Natural killer cell (primary cell): ENCODE results near the gene SRSF12. TPM values are rescaled to one million over a fixed set of nuclear protein-coding genes. Genes with fewer than 3 reads are reported as not detected.

Experiments
- ATAC-seq, 3 donors: fragments of 150-1000 bp in 2 of 3; fragments of 200-7000 bp in 1 of 3; cut with Tn5 transposase; 1 replicate in 1 of 3; 2 replicates in 2 of 3; pipeline ENCODE4 v1.10.0; 2021; ENCODE audit warnings: mild to moderate bottlenecking in 2 of 3, moderate library complexity in 2 of 3
- DNase-seq, 2 donors: peaks; one replicate each; pipeline versions ENCODE4 v3.0.0 to v3.0.0-alpha.2; 2013 to 2021; ENCODE audit warnings: mixed read lengths in 1 of 2
- H3K27ac ChIP-seq: one replicate; pipeline ENCODE4 v1.5.1; 2013; ENCODE audit warnings: mild to moderate bottlenecking, low read length
- H3K27me3 ChIP-seq: one replicate; pipeline ENCODE4 v1.6.1; 2013; ENCODE audit warnings: low read length; ENCODE audit not compliant: control insufficient read depth, insufficient read depth
- H3K36me3 ChIP-seq: one replicate; pipeline ENCODE4 v1.6.1; 2013; ENCODE audit warnings: low read length; ENCODE audit not compliant: control insufficient read depth, insufficient read depth
- H3K4me1 ChIP-seq: one replicate; pipeline ENCODE4 v1.6.1; 2013; ENCODE audit warnings: low read length; ENCODE audit not compliant: control insufficient read depth, insufficient read depth
- H3K4me3 ChIP-seq: one replicate; pipeline ENCODE4 v1.5.1; 2013; ENCODE audit warnings: low read length
- H3K9me3 ChIP-seq: one replicate; pipeline ENCODE4 v1.6.1; 2013; ENCODE audit warnings: low read length; ENCODE audit not compliant: control insufficient read depth, insufficient read depth
- H3K27ac Mint-ChIP-seq, 2 donors: one replicate each; pipeline ENCODE4 v1.8.0; 2022; ENCODE audit warnings: mild to moderate bottlenecking in 2 of 2, mixed read lengths in 2 of 2, moderate library complexity in 1 of 2
- H3K27me3 Mint-ChIP-seq, 2 donors: one replicate each; pipeline ENCODE4 v1.8.0; 2022; ENCODE audit warnings: low read depth in 2 of 2, mixed read lengths in 2 of 2
- H3K36me3 Mint-ChIP-seq: one replicate; pipeline ENCODE4 v1.8.0; 2022; ENCODE audit warnings: mixed read lengths
- H3K4me1 Mint-ChIP-seq, 2 donors: one replicate each; pipeline ENCODE4 v1.8.0; 2022; ENCODE audit warnings: mixed read lengths in 2 of 2
- H3K4me3 Mint-ChIP-seq: one replicate; pipeline ENCODE4 v1.8.0; 2022; ENCODE audit warnings: mild to moderate bottlenecking, moderate library complexity, mixed read lengths
- H3K9me3 Mint-ChIP-seq, 2 donors: one replicate each; pipeline ENCODE4 v1.8.0; 2022; ENCODE audit warnings: mixed read lengths in 2 of 2
- WGBS: methylation state at CpG from one replicate; pipeline ENCODE4 v1.1.7; 2013; ENCODE audit warnings: missing lambda C conversion rate; ENCODE audit not compliant: insufficient coverage; 5-methylcytosine and 5-hydroxymethylcytosine counted together
- intact Hi-C: fragments of 100-400 bp; cut with micrococcal nuclease; formaldehyde crosslinking; loops from one replicate; pipeline ENCODE4 v1.14.2; 2022
- total RNA-seq, 4 donors: library from RNA; stranded (reverse); fragments of 120-200 nt in 1 of 4; gene quantifications; one replicate each; pipeline versions ENCODE4 v1.2.3 to v1.2.4, GENCODE V29; 2013 to 2022
- TF ChIP-seq, protein P1 (sequence below): fragments of 200-600 bp; IDR thresholded peaks from one replicate; pipeline ENCODE4 v1.8.0; 2022; ENCODE audit warnings: antibody characterized with exemption

The SRSF12 gene
- total RNA-seq, 3 donors from 2014 or later (not counting 1 experiment from before 2014, with no cell fraction given): 0.07 to 0.45 (median 0.45) TPM

DNA sequence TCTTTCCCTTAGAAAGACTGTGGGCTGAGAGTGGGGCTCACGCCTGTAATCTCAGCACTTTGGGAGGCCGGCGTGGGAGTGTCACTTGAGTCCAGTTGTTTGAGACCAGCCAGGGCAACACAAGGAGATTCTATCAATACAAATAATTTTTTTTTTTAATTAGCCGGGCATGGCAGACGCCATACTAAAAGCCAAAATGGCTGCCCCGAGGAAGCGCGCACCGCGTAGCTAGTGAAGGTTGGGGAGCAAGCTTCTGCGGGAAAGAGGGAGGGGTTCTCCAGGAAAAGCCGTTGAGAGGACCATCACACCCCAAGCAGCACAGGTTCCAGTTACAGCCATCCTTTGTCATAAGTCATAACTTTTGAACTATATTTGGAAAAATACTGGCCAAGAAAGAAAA, 58.6 kb downstream of the SRSF12 start:
- DNase-seq (no peak), ATAC-seq (no peak)
- WGBS: 99% methylated on average over 12 of the region's 12 CpGs
- intact Hi-C loops: no loop called here
- Histone ChIP-seq H3K4me3 (no peak overlapping the region), H3K36me3 (no peaks in the 10 kb centered on the region), H3K27ac (no peak overlapping the region), H3K27me3 (no peaks in the 10 kb centered on the region), H3K4me1 (no peaks in the 10 kb centered on the region), H3K9me3 (no peaks in the 10 kb centered on the region)
- TF ChIP-seq, protein P1, sequence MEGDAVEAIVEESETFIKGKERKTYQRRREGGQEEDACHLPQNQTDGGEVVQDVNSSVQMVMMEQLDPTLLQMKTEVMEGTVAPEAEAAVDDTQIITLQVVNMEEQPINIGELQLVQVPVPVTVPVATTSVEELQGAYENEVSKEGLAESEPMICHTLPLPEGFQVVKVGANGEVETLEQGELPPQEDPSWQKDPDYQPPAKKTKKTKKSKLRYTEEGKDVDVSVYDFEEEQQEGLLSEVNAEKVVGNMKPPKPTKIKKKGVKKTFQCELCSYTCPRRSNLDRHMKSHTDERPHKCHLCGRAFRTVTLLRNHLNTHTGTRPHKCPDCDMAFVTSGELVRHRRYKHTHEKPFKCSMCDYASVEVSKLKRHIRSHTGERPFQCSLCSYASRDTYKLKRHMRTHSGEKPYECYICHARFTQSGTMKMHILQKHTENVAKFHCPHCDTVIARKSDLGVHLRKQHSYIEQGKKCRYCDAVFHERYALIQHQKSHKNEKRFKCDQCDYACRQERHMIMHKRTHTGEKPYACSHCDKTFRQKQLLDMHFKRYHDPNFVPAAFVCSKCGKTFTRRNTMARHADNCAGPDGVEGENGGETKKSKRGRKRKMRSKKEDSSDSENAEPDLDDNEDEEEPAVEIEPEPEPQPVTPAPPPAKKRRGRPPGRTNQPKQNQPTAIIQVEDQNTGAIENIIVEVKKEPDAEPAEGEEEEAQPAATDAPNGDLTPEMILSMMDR: no peak
- peaks cover 0 to 6% of the 10 kb centered on the region in 2 donors for H3K27me3 Mint-ChIP-seq
- no peak overlapping the region for H3K27ac Mint-ChIP-seq
- H3K9me3 Mint-ChIP-seq: no peaks in the 10 kb centered on the region
- no peak overlapping the region for H3K4me3 Mint-ChIP-seq
- H3K4me1 Mint-ChIP-seq: no peaks in the 10 kb centered on the region
- no peaks in the 10 kb centered on the region for H3K36me3 Mint-ChIP-seq

DNA sequence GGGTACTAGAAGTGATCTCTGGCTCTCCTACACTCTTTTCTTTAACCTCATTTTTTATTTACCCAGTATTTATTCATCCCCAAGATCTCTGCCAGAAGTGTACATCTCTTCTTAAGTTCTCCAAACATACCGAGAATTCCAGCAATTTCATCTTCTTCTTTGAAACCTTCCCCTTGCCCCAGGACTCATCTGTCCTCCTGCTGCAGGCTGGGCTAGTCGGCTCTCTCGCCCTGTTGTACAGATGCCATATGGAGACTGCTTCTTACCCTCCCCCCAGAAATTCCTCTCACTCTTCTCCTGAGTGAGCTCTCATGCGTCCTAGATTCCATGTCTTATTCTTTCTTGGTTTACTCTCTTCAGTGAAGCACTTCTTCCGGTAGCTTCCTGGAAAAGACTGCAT, 59.2 kb downstream of the SRSF12 start:
- no peaks in the 10 kb centered on the region for H3K36me3 ChIP-seq
- Mint-ChIP-seq H3K4me1 (no peaks in the 10 kb centered on the region), H3K4me3 (no peak overlapping the region), H3K27me3 (peaks cover 0 to 6% of the 10 kb centered on the region in 2 donors), H3K27ac (no peak overlapping the region), H3K9me3 (no peaks in the 10 kb centered on the region), H3K36me3 (no peaks in the 10 kb centered on the region)
- no peak overlapping the region for H3K4me3 ChIP-seq
- 94% methylated on average over 5 of the region's 5 CpGs for WGBS
- H3K27me3 ChIP-seq: no peaks in the 10 kb centered on the region
- ATAC-seq: no peak
- intact Hi-C loops: no loop called here
- TF ChIP-seq, protein P1: no peak
- H3K9me3 ChIP-seq: no peaks in the 10 kb centered on the region
- no peak overlapping the region for H3K27ac ChIP-seq
- no peaks in the 10 kb centered on the region for H3K4me1 ChIP-seq
- no peak for DNase-seq

DNA sequence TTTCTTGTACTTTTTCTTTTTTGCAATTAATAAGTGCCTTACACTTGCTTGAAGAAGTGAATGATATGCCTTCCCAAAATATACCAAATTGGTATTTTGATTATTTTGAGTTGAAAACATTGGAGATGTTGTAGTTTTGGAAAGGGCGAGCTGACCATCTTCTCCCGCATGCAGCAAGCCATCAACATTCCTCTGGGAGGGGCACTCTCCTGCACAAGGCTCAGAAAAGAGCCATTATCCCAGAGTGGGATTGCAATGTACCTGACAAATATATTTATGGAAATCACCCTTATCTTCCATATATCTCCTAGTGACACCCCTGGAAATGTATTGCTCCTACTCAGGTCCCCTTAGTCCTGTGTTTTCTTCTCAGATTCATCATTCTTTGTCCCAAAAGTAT, 60.1 kb downstream of the SRSF12 start:
- intact Hi-C loops: no loop called here
- Histone ChIP-seq H3K4me1 (no peaks in the 10 kb centered on the region), H3K9me3 (no peaks in the 10 kb centered on the region), H3K27ac (no peak overlapping the region), H3K4me3 (no peak overlapping the region), H3K36me3 (no peaks in the 10 kb centered on the region), H3K27me3 (no peaks in the 10 kb centered on the region)
- H3K27me3 Mint-ChIP-seq: peaks cover 0 to 6% of the 10 kb centered on the region in 2 donors
- H3K9me3 Mint-ChIP-seq: no peaks in the 10 kb centered on the region
- no peaks in the 10 kb centered on the region for H3K4me1 Mint-ChIP-seq
- DNase-seq (no peak), ATAC-seq (no peak)
- no peak overlapping the region for H3K4me3 Mint-ChIP-seq
- H3K36me3 Mint-ChIP-seq: no peaks in the 10 kb centered on the region
- WGBS: 96% methylated on average over 2 of the region's 2 CpGs
- H3K27ac Mint-ChIP-seq: no peak overlapping the region
- TF ChIP-seq, protein P1: no peak

DNA sequence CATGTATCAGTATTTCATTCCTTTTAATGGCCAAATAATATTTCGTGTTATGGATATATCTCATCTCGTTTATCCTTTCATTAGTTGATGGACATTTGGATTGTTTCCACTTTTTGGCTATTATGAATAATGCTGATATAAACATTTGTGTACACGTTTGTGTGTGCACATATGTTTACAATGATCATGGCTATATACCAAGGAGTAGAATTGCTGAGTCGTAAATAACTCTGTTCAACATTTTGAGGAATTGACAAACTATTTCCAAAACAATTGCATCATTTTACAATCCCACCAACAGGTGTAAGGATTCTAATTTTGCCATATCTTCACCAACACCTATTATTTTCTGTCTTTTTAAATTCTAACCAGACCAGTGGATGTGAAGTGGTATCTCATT, 63.7 kb downstream of the SRSF12 start:
- TF ChIP-seq, protein P1: no peak
- H3K4me3 Mint-ChIP-seq: no peak overlapping the region

More for the DNA sequence above, 63.7 kb downstream of the SRSF12 start:
- peaks cover 9% of the 10 kb centered on the region for H3K4me1 ChIP-seq
- H3K27ac ChIP-seq: no peak overlapping the region
- no peaks in the 10 kb centered on the region for H3K36me3 ChIP-seq
- Mint-ChIP-seq H3K27ac (no peak overlapping the region), H3K27me3 (peaks cover 0 to 9% of the 10 kb centered on the region in 2 donors), H3K9me3 (no peaks in the 10 kb centered on the region), H3K4me1 (peaks cover 5 to 6% of the 10 kb centered on the region in 2 donors), H3K36me3 (no peaks in the 10 kb centered on the region)
- DNase-seq (no peak), ATAC-seq (no peak)
- H3K27me3 ChIP-seq: no peaks in the 10 kb centered on the region
- H3K4me3 ChIP-seq: no peak overlapping the region
- WGBS: 96% methylated on average over 4 of the region's 4 CpGs
- intact Hi-C loops: no loop called here
- no peaks in the 10 kb centered on the region for H3K9me3 ChIP-seq
